IMR-90 (cell line): Measurements from ENCODE around the gene PARP6. TPM values are rescaled to one million over a fixed set of nuclear protein-coding genes. Genes with fewer than 3 reads are reported as not detected.

ENCODE experiments used
- ATAC-seq: fragments of 200-7000 bp; cut with Tn5 transposase; 2 replicates; pipeline ENCODE4 v1.9.1; 2020; ENCODE audit warnings: low read depth, mild to moderate bottlenecking, moderate library complexity
- BruUV-seq: library from RNA; stranded (reverse); fragments of 400-500 nt; replicated peaks from 2 replicates; lab custom pipeline; 2021; lab: Mats Ljungman, UMichigan
- CTCF ChIA-PET: fragments of 300-600 bp; formaldehyde crosslinking; extraction: SDS; loops from one replicate; lab custom pipeline; 2021; ENCODE audit warnings: antibody characterized with exemption; lab: Yijun Ruan, JAX
- POLR2A ChIA-PET: fragments of 300-600 bp; sonication (Branson Sonifier 250); formaldehyde crosslinking; loops from one replicate; lab custom pipeline; 2022; ENCODE audit warnings: antibody characterized with exemption; ENCODE audit not compliant: unreplicated experiment; lab: Charles Lee
- DNase-seq: peaks from one replicate; pipeline ENCODE4 v3.0.0; 2013
- H2AFZ ChIP-seq: replicated peaks from 2 replicates; pipeline ENCODE3; 2013; ENCODE audit warnings: low read length, mild to moderate bottlenecking; ENCODE audit not compliant: poor library complexity
- H2AK5ac ChIP-seq: 2 replicates; pipeline ENCODE4 v1.6.1; 2013; ENCODE audit warnings: low read depth, low read length, inconsistent platforms
- H2AK9ac ChIP-seq: replicated peaks from 2 replicates; pipeline ENCODE3; 2013; ENCODE audit warnings: mild to moderate bottlenecking, low read depth, low read length, moderate library complexity; ENCODE audit not compliant: poor library complexity
- H2BK120ac ChIP-seq: 2 replicates; pipeline ENCODE4 v1.6.1; 2013; ENCODE audit warnings: low read depth, low read length, inconsistent platforms
- H2BK15ac ChIP-seq: 3 replicates; pipeline ENCODE4 v1.6.1; 2013; ENCODE audit warnings: low read depth, low read length, inconsistent platforms
- H2BK20ac ChIP-seq: 2 replicates; pipeline ENCODE4 v1.6.1; 2013; ENCODE audit warnings: low read depth, mild to moderate bottlenecking, inconsistent platforms, low read length, moderate library complexity
- H2BK5ac ChIP-seq: 2 replicates; pipeline ENCODE4 v1.6.1; 2013; ENCODE audit warnings: mild to moderate bottlenecking, low read depth, low read length, inconsistent platforms; ENCODE audit not compliant: poor library complexity, severe bottlenecking
- H3K14ac ChIP-seq: replicated peaks from 2 replicates; pipeline ENCODE4 v1.6.1; 2013; ENCODE audit warnings: low read depth, low read length, inconsistent platforms
- H3K18ac ChIP-seq: 2 replicates; pipeline ENCODE4 v1.6.1; 2013; ENCODE audit warnings: low read depth, low read length, control low read depth
- H3K23ac ChIP-seq: 2 replicates; pipeline ENCODE4 v1.6.1; 2013; ENCODE audit warnings: low read depth, low read length, inconsistent platforms
- H3K27ac ChIP-seq: 2 replicates; pipeline ENCODE4 v1.5.1; 2013; ENCODE audit warnings: mild to moderate bottlenecking, control low read depth, low read length; ENCODE audit not compliant: insufficient read depth
- H3K27me3 ChIP-seq: 2 replicates; pipeline ENCODE4 v1.6.1; 2013; ENCODE audit warnings: low read length; ENCODE audit not compliant: control insufficient read depth, insufficient read depth
- H3K36me3 ChIP-seq: 2 replicates; pipeline ENCODE4 v1.6.1; 2013; ENCODE audit warnings: low read length, mixed read lengths; ENCODE audit not compliant: control insufficient read depth, insufficient read depth
- H3K4ac ChIP-seq: 2 replicates; pipeline ENCODE4 v1.6.1; 2013; ENCODE audit warnings: low read depth, low read length, inconsistent platforms
- H3K4me1 ChIP-seq: 2 replicates; pipeline ENCODE4 v1.6.1; 2013; ENCODE audit warnings: low read length, mixed read lengths; ENCODE audit not compliant: control insufficient read depth, insufficient read depth
- H3K4me2 ChIP-seq: 2 replicates; pipeline ENCODE4 v1.6.1; 2013; ENCODE audit warnings: low read depth, mild to moderate bottlenecking, control low read depth, low read length, moderate library complexity
- H3K4me3 ChIP-seq: 2 replicates; pipeline ENCODE4 v1.5.1; 2013; ENCODE audit warnings: low read depth, mild to moderate bottlenecking, control low read depth, low read length, moderate library complexity; ENCODE audit not compliant: insufficient read depth
- H3K56ac ChIP-seq: 2 replicates; pipeline ENCODE4 v1.6.1; 2013; ENCODE audit warnings: low read length, inconsistent platforms; ENCODE audit not compliant: insufficient read depth; ENCODE audit errors: extremely low read depth
- H3K79me1 ChIP-seq, 2 experiments: 2 replicates each; pipeline ENCODE4 v1.6.1; 2013; ENCODE audit warnings: low read length in 2 of 2, inconsistent platforms in 1 of 2, low read depth in 1 of 2
- H3K9ac ChIP-seq: 2 replicates; pipeline ENCODE4 v1.6.1; 2013; ENCODE audit warnings: low read depth, low read length, control low read depth
- H3K9me1 ChIP-seq: 2 replicates; pipeline ENCODE4 v1.6.1; 2013; ENCODE audit warnings: low read length, inconsistent platforms; ENCODE audit not compliant: insufficient read depth
- H3K9me3 ChIP-seq: 2 replicates; pipeline ENCODE4 v1.6.1; 2013; ENCODE audit warnings: low read length; ENCODE audit not compliant: control insufficient read depth, insufficient read depth
- H4K20me1 ChIP-seq: 2 replicates; pipeline ENCODE4 v1.6.1; 2013; ENCODE audit warnings: low read length, inconsistent platforms; ENCODE audit not compliant: insufficient read depth
- H4K5ac ChIP-seq: 2 replicates; pipeline ENCODE4 v1.6.1; 2013; ENCODE audit warnings: mild to moderate bottlenecking, low read depth, low read length, control low read depth
- H4K8ac ChIP-seq, 2 experiments: 2 replicates each; pipeline ENCODE4 v1.6.1; 2013; ENCODE audit warnings: low read depth in 2 of 2, low read length in 2 of 2, control low read depth in 1 of 2, inconsistent platforms in 1 of 2
- H4K91ac ChIP-seq: 2 replicates; pipeline ENCODE4 v1.6.1; 2013; ENCODE audit warnings: low read depth, low read length, inconsistent platforms; ENCODE audit not compliant: insufficient read depth
- BHLHE40 ChIP-seq: fragments of 150-350 bp; IDR thresholded peaks from 2 replicates; pipeline ENCODE4 v1.6.1; 2016; ENCODE audit warnings: mild to moderate bottlenecking, low read depth, low read length
- CEBPB ChIP-seq: IDR thresholded peaks from 2 replicates; pipeline ENCODE4 v1.6.1; 2012; ENCODE audit warnings: low read depth, low read length, improper control_type of control experiment
- CHD1 ChIP-seq: IDR thresholded peaks from 2 replicates; pipeline ENCODE4 v1.6.1; 2012; ENCODE audit warnings: low read depth, low read length, improper control_type of control experiment
- FOS ChIP-seq: fragments of 150-350 bp; IDR thresholded peaks from 2 replicates; pipeline ENCODE4 v1.6.1; 2016; ENCODE audit warnings: low read depth, low read length
- MAFK ChIP-seq: IDR thresholded peaks from 2 replicates; pipeline ENCODE4 v1.6.1; 2012; ENCODE audit warnings: low read depth, low read length, improper control_type of control experiment
- MAZ ChIP-seq: IDR thresholded peaks from 2 replicates; pipeline ENCODE4 v1.6.1; 2012; ENCODE audit warnings: low read depth, mild to moderate bottlenecking, low read length, improper control_type of control experiment, moderate library complexity, borderline replicate concordance
- MXI1 ChIP-seq: IDR thresholded peaks from 2 replicates; pipeline ENCODE4 v1.6.1; 2012; ENCODE audit warnings: low read depth, mild to moderate bottlenecking, low read length, moderate library complexity, borderline replicate concordance
- NFE2L2 ChIP-seq: fragments of 150-350 bp; IDR thresholded peaks from 2 replicates; pipeline ENCODE4 v1.6.1; 2016; ENCODE audit warnings: low read depth, mild to moderate bottlenecking, low read length
- POLR2A ChIP-seq: IDR thresholded peaks from 2 replicates; pipeline ENCODE4 v1.6.1; 2012; ENCODE audit warnings: mild to moderate bottlenecking, low read depth, low read length
- RAD21 ChIP-seq: IDR thresholded peaks from 2 replicates; pipeline ENCODE4 v1.6.1; 2012; ENCODE audit warnings: low read length, improper control_type of control experiment
- RCOR1 ChIP-seq: IDR thresholded peaks from 2 replicates; pipeline ENCODE4 v1.6.1; 2012; ENCODE audit warnings: mild to moderate bottlenecking, low read length, improper control_type of control experiment; ENCODE audit not compliant: insufficient replicate concordance
- RFX5 ChIP-seq: IDR thresholded peaks from 2 replicates; pipeline ENCODE4 v1.8.0; 2012; ENCODE audit warnings: low read depth, mild to moderate bottlenecking, low read length, moderate library complexity
- SMC3 ChIP-seq: fragments of 150-350 bp; IDR thresholded peaks from 2 replicates; pipeline ENCODE4 v1.6.1; 2016; ENCODE audit warnings: low read depth, mild to moderate bottlenecking, antibody characterized with exemption, low read length, moderate library complexity
- WGBS, 2 experiments: methylation state at CpG; one replicate each; pipeline versions ENCODE4 v1.1.5 to v1.1.7; 2013; ENCODE audit warnings: missing lambda C conversion rate in 2 of 2; ENCODE audit not compliant: insufficient read length in 1 of 2; ENCODE audit errors: extremely low coverage in 2 of 2; 5-methylcytosine and 5-hydroxymethylcytosine counted together
- dilution Hi-C: fragments of 300-500 bp; cut with HindIII; formaldehyde crosslinking; loops from one replicate; pipeline ENCODE4 v1.14.3; 2018; ENCODE audit warnings: low sequenced_read_pairs; ENCODE audit not compliant: unreplicated experiment
- in situ Hi-C: fragments of 300-500 bp; cut with MboI; formaldehyde crosslinking; loops from 3 replicates; pipeline ENCODE4 v1.14.3; 2019; ENCODE audit warnings: low sequenced_read_pairs, inconsistent platforms, mixed read lengths
- intact Hi-C: fragments of 100-400 bp; cut with micrococcal nuclease; formaldehyde crosslinking; loops from 2 replicates; pipeline ENCODE4 v1.10.0; 2022
- polyA plus RNA-seq, 3 experiments: library from polyadenylated mRNA; depleted of rRNA; stranded (reverse); fragments of >200 nt; gene quantifications; 2 replicates each; pipeline ENCODE4 v1.2.3, GENCODE V29; 2012; ENCODE audit warnings: low replicate concordance in 1 of 3
- total RNA-seq: library from RNA; depleted of rRNA; stranded (reverse); fragments of >200 nt; gene quantifications from 2 replicates; pipeline ENCODE4 v1.2.3, GENCODE V29; 2012
- TF ChIP-seq, protein P1 (sequence below): fragments of 150-350 bp; IDR thresholded peaks from 2 replicates; pipeline ENCODE4 v1.6.1; 2016; ENCODE audit warnings: low read depth, mild to moderate bottlenecking, low read length, moderate library complexity, borderline replicate concordance
- TF ChIP-seq, protein P2 (sequence below): conservative IDR thresholded peaks from 2 replicates; pipeline ENCODE4 v1.5.1; 2012; ENCODE audit warnings: mild to moderate bottlenecking, low read depth, low read length, improper control_type of control experiment
- TF ChIP-seq, protein P3 (sequence below): fragments of 150-350 bp; IDR thresholded peaks from 2 replicates; pipeline ENCODE4 v1.6.1; 2017; ENCODE audit warnings: mild to moderate bottlenecking, antibody characterized with exemption, low read length, low read depth

The PARP6 gene
- total and polyA plus RNA-seq, 2 of the 4 experiments (the other 2 are of a cell fraction), result 13.4 to 45.1 TPM

DNA sequence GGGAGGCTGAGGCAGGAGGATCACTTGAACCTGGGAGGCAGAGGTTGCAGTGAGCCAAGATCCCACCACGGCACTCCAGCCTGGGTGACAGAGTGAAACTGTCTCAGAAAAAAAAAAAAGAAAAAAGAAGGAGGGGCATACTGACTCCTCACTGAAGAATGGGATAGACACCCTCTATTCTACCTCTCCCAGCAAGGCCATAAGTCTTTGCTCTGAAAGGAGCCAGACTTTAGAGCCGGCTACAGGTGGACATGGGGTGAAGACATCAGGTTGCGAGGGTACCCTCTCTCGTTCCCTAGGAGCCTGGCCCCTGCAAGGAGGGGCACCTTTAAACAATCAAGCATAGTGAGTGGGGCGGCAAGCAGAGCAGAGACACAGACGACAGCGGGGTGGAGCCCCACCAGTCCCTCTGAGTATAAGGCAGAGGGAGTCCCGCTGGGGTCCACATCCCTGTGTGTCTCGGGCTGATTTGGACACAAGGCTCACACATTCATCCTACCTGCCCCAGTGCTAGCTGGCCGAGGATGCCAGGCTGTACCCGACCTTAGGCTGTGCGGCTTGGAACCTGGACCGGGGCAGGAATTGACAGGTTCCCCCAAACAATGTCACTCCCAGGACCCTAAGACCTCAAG is 75.8 kb downstream of the PARP6 start:
- no peak overlapping the region for H2BK15ac ChIP-seq
- no peak overlapping the region for H4K91ac ChIP-seq
- no peak overlapping the region for H2AK5ac ChIP-seq
- H3K4me1 ChIP-seq, result no peaks in the 10 kb centered on the region
- H3K36me3 ChIP-seq, result peaks cover 35% of the 10 kb centered on the region
- no TSS peak for BruUV-seq
- ChIA-PET CTCF (interaction anchor here (1.0 kb wide), 1 partner anchor 30 kb away, joined by 3 read pairs; no protein-coding TSS in a partner anchor), POLR2A (no interaction called here)
- no peak overlapping the region for H4K5ac ChIP-seq
- no peak overlapping the region for H3K4ac ChIP-seq
- H3K18ac ChIP-seq, result no peak overlapping the region
- dilution Hi-C loops, result no loop called here
- H3K27ac ChIP-seq, result no peak overlapping the region
- no peak overlapping the region for H3K4me2 ChIP-seq
- no peak for DNase-seq
- H3K23ac ChIP-seq, result no peak overlapping the region; the same call in 1 of the 2 replicates
- no peak overlapping the region for H4K8ac ChIP-seq
- peaks cover 44% of the 10 kb centered on the region for H4K20me1 ChIP-seq
- no peak overlapping the region for H2BK20ac ChIP-seq
- no peaks in the 10 kb centered on the region for H3K27me3 ChIP-seq
- H3K14ac ChIP-seq, result no peak overlapping the region
- TF ChIP-seq, protein P1, sequence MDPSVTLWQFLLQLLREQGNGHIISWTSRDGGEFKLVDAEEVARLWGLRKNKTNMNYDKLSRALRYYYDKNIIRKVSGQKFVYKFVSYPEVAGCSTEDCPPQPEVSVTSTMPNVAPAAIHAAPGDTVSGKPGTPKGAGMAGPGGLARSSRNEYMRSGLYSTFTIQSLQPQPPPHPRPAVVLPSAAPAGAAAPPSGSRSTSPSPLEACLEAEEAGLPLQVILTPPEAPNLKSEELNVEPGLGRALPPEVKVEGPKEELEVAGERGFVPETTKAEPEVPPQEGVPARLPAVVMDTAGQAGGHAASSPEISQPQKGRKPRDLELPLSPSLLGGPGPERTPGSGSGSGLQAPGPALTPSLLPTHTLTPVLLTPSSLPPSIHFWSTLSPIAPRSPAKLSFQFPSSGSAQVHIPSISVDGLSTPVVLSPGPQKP, result no peak
- TF ChIP-seq RCOR1 (no peak), MAFK (no peak), NFE2L2 (no peak), MXI1 (no peak), CEBPB (no peak), CHD1 (no peak), POLR2A (no peak), SMC3 (no peak), RAD21 (no peak), MAZ (no peak), FOS (no peak), RFX5 (no peak), BHLHE40 (no peak)
- TF ChIP-seq, protein P2, sequence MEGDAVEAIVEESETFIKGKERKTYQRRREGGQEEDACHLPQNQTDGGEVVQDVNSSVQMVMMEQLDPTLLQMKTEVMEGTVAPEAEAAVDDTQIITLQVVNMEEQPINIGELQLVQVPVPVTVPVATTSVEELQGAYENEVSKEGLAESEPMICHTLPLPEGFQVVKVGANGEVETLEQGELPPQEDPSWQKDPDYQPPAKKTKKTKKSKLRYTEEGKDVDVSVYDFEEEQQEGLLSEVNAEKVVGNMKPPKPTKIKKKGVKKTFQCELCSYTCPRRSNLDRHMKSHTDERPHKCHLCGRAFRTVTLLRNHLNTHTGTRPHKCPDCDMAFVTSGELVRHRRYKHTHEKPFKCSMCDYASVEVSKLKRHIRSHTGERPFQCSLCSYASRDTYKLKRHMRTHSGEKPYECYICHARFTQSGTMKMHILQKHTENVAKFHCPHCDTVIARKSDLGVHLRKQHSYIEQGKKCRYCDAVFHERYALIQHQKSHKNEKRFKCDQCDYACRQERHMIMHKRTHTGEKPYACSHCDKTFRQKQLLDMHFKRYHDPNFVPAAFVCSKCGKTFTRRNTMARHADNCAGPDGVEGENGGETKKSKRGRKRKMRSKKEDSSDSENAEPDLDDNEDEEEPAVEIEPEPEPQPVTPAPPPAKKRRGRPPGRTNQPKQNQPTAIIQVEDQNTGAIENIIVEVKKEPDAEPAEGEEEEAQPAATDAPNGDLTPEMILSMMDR, result no peak
- TF ChIP-seq, protein P3, sequence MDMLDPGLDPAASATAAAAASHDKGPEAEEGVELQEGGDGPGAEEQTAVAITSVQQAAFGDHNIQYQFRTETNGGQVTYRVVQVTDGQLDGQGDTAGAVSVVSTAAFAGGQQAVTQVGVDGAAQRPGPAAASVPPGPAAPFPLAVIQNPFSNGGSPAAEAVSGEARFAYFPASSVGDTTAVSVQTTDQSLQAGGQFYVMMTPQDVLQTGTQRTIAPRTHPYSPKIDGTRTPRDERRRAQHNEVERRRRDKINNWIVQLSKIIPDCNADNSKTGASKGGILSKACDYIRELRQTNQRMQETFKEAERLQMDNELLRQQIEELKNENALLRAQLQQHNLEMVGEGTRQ, result no peak
- H3K56ac ChIP-seq, result no peak overlapping the region
- intact Hi-C loops, result loop anchor here (5.0 kb wide), 1 partner anchor 76 kb away; the partner anchor contains the start of gene PARP6
- no peak overlapping the region for H2AK9ac ChIP-seq
- peaks cover 4 to 18% of the 10 kb centered on the region in 2 experiments; a peak in 3 of 4 replicates for H3K79me1 ChIP-seq
- H2BK120ac ChIP-seq, result no peak overlapping the region
- ATAC-seq, result no peak
- no peak overlapping the region for H2BK5ac ChIP-seq
- H3K4me3 ChIP-seq, result no peak overlapping the region
- H2AFZ ChIP-seq, result peak overlapping the region; percentile 47
- 40% methylated on average over 4 of the region's 13 CpGs; no CpG with 5 or more reads in 1 of the 2 experiments for whole genome bisulfite sequencing, 2 experiments
- no peak overlapping the region for H3K9ac ChIP-seq
- no peaks in the 10 kb centered on the region for H3K9me1 ChIP-seq
- in situ Hi-C loops, result no loop called here
- H3K9me3 ChIP-seq, result no peaks in the 10 kb centered on the region
